Measurements from ENCODE around the gene SPON1. TPM values are rescaled to one million over a fixed set of nuclear protein-coding genes. Genes with fewer than 3 reads are reported as not detected.

SPON1 gene
- total and polyA plus RNA-seq, 2 of the 8 experiments (the other 6 are each of a cell fraction or from before 2014, with no cell fraction given), result 1.5 to 5.4 TPM

DNA sequence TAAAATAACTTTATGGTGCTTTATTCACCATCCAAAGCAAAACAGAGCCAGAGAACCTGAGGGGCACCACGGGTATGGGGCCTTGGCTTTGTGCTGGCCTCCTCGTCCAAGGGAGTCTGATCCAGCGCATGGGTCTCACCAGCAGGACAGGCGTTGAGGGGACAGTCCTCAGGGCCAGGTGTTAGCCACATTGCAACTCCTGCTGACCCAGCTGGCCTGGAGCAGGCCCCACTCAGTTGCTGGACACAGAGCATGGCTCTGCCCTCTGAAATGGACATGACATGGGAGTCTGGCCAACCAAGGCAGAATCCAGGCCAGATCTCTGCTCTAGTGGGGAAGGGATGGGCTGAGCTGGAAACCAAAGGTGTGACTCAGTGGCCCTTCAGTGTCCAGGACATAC lies 280.2 kb downstream of the SPON1 start (continued):
- TF ChIP-seq RXRA (IDR thresholded peaks at IDR 0.05; ENCODE audit: insufficient read depth, low read depth, low read length) (no peak), GABPA (IDR thresholded peaks at IDR 0.05; ENCODE audit: borderline replicate concordance, insufficient read depth, low read length) (no peak), SIX5 (IDR thresholded peaks at IDR 0.05; ENCODE audit: low read depth, low read length) (no peak), SP1 (IDR thresholded peaks at IDR 0.05; ENCODE audit: low read depth, low read length) (no peak), CHD1 (IDR thresholded peaks at IDR 0.05; ENCODE audit: low read depth, low read length) (no peak), HDAC6 (IDR thresholded peaks at IDR 0.05; ENCODE audit: low read depth, low read length) (no peak), ZNF274 (IDR thresholded peaks at IDR 0.05; ENCODE audit: borderline replicate concordance, extremely low read depth, low read length) (no peak)
- TF ChIP-seq, protein P1, sequence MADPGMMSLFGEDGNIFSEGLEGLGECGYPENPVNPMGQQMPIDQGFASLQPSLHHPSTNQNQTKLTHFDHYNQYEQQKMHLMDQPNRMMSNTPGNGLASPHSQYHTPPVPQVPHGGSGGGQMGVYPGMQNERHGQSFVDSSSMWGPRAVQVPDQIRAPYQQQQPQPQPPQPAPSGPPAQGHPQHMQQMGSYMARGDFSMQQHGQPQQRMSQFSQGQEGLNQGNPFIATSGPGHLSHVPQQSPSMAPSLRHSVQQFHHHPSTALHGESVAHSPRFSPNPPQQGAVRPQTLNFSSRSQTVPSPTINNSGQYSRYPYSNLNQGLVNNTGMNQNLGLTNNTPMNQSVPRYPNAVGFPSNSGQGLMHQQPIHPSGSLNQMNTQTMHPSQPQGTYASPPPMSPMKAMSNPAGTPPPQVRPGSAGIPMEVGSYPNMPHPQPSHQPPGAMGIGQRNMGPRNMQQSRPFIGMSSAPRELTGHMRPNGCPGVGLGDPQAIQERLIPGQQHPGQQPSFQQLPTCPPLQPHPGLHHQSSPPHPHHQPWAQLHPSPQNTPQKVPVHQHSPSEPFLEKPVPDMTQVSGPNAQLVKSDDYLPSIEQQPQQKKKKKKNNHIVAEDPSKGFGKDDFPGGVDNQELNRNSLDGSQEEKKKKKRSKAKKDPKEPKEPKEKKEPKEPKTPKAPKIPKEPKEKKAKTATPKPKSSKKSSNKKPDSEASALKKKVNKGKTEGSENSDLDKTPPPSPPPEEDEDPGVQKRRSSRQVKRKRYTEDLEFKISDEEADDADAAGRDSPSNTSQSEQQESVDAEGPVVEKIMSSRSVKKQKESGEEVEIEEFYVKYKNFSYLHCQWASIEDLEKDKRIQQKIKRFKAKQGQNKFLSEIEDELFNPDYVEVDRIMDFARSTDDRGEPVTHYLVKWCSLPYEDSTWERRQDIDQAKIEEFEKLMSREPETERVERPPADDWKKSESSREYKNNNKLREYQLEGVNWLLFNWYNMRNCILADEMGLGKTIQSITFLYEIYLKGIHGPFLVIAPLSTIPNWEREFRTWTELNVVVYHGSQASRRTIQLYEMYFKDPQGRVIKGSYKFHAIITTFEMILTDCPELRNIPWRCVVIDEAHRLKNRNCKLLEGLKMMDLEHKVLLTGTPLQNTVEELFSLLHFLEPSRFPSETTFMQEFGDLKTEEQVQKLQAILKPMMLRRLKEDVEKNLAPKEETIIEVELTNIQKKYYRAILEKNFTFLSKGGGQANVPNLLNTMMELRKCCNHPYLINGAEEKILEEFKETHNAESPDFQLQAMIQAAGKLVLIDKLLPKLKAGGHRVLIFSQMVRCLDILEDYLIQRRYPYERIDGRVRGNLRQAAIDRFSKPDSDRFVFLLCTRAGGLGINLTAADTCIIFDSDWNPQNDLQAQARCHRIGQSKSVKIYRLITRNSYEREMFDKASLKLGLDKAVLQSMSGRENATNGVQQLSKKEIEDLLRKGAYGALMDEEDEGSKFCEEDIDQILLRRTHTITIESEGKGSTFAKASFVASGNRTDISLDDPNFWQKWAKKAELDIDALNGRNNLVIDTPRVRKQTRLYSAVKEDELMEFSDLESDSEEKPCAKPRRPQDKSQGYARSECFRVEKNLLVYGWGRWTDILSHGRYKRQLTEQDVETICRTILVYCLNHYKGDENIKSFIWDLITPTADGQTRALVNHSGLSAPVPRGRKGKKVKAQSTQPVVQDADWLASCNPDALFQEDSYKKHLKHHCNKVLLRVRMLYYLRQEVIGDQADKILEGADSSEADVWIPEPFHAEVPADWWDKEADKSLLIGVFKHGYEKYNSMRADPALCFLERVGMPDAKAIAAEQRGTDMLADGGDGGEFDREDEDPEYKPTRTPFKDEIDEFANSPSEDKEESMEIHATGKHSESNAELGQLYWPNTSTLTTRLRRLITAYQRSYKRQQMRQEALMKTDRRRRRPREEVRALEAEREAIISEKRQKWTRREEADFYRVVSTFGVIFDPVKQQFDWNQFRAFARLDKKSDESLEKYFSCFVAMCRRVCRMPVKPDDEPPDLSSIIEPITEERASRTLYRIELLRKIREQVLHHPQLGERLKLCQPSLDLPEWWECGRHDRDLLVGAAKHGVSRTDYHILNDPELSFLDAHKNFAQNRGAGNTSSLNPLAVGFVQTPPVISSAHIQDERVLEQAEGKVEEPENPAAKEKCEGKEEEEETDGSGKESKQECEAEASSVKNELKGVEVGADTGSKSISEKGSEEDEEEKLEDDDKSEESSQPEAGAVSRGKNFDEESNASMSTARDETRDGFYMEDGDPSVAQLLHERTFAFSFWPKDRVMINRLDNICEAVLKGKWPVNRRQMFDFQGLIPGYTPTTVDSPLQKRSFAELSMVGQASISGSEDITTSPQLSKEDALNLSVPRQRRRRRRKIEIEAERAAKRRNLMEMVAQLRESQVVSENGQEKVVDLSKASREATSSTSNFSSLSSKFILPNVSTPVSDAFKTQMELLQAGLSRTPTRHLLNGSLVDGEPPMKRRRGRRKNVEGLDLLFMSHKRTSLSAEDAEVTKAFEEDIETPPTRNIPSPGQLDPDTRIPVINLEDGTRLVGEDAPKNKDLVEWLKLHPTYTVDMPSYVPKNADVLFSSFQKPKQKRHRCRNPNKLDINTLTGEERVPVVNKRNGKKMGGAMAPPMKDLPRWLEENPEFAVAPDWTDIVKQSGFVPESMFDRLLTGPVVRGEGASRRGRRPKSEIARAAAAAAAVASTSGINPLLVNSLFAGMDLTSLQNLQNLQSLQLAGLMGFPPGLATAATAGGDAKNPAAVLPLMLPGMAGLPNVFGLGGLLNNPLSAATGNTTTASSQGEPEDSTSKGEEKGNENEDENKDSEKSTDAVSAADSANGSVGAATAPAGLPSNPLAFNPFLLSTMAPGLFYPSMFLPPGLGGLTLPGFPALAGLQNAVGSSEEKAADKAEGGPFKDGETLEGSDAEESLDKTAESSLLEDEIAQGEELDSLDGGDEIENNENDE (IDR thresholded peaks at IDR 0.05; ENCODE audit: insufficient replicate concordance, low read length), result no peak
